ENCODE results near the gene SH3PXD2A.

The SH3PXD2A gene

DNA sequence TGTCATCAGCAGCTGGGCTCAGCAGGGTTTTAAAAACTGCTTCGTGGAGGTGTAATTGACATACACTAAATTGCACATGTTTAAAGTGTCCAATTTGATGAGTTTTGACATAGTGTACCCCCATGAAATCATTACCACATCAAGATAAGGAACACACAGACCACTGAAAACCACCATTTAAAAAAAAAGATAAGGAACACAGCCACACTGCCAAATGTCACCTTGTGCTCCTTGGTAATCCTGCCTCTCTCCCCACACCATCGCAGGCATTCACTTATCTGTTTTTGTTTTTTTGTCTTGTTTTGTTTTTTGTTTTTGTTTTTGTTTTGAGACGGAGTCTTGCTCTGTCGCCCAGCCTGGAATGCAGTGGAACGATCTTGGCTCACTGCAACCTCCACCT is 286.9 kb downstream of the SH3PXD2A start:
- Histone ChIP-seq H3K9ac (ENCODE audit: low read length) (no peak overlapping the region), H4K12ac (ENCODE audit: low read depth, low read length) (no peak overlapping the region), H3K27ac (ENCODE audit: low read depth, low read length) (no peak overlapping the region), H3K9me3 (ENCODE audit: insufficient read depth, low read depth, low read length) (peaks cover 2% of the 10 kb centered on the region), H4K8ac (ENCODE audit: low read depth, low read length) (no peak overlapping the region), H2AK5ac (ENCODE audit: low read length) (no peak overlapping the region), H3K36me3 (ENCODE audit: control insufficient read depth in 1 of 2, insufficient read depth in 2 of 2, low read length in 2 of 2) (peaks cover 0 to 2% of the 10 kb centered on the region in 2 experiments), H2BK120ac (ENCODE audit: insufficient read depth, low read length, poor library complexity) (no peak overlapping the region), H3K79me2 (ENCODE audit: control insufficient read depth, insufficient read depth, low read length, poor library complexity) (no peaks in the 10 kb centered on the region), H3K79me1 (ENCODE audit: low read length) (no peaks in the 10 kb centered on the region), H3K4me1 (ENCODE audit: control insufficient read depth in 1 of 2, insufficient read depth in 2 of 2, low read length in 2 of 2) (peaks cover 3% of the 10 kb centered on the region in 2 experiments), H3K4me2 (ENCODE audit: low read length) (no peak overlapping the region), H3K4ac (ENCODE audit: low read depth, low read length) (no peak overlapping the region), H2BK5ac (ENCODE audit: low read depth, low read length, poor library complexity) (no peak overlapping the region), H3K4me3 (ENCODE audit: low read depth, low read length) (no peak overlapping the region), H2BK12ac (ENCODE audit: low read length) (no peak overlapping the region), H3K27me3 (ENCODE audit: insufficient read depth, low read length) (no peaks in the 10 kb centered on the region), H2AFZ (ENCODE audit: insufficient read depth, low read length, poor library complexity) (no peak overlapping the region), H3K18ac (ENCODE audit: low read length) (no peak overlapping the region), H3K14ac (ENCODE audit: low read length) (no peak overlapping the region), H3K23ac (ENCODE audit: low read length) (no peak overlapping the region), H4K91ac (ENCODE audit: low read depth, low read length) (no peak overlapping the region)
- no peak for DNase-seq
- no CpG with 5 or more reads among the region's 5 CpGs for WGBS (ENCODE audit: extremely low coverage, insufficient coverage, insufficient read length)

DNA sequence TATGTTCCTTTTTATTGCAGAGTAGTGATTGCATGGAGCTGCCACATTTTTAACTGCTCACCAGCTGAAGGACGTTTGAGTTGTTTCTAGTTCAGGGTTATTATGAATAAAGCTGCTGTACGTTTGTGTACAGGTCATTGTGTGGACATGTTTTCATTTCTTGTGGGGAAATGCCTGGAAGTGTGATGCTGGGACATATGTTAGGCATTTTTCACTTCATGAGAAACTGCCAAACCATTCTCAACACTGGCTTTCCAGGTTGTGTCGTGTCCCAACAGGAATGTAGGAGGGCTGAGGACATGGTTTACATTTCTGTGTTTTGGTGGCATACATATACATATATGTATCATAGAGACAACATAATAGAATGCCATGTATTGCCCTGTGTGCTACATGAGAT is 288.8 kb downstream of the SH3PXD2A start:
- H2AFZ ChIP-seq (ENCODE audit: insufficient read depth, low read length, poor library complexity) = no peak overlapping the region
- WGBS (ENCODE audit: extremely low coverage, insufficient coverage, insufficient read length) = no CpG with 5 or more reads among the region's 3 CpGs
- no peaks in the 10 kb centered on the region for H3K36me3 ChIP-seq (ENCODE audit: control insufficient read depth in 1 of 2, insufficient read depth in 2 of 2, low read length in 2 of 2)

DNA sequence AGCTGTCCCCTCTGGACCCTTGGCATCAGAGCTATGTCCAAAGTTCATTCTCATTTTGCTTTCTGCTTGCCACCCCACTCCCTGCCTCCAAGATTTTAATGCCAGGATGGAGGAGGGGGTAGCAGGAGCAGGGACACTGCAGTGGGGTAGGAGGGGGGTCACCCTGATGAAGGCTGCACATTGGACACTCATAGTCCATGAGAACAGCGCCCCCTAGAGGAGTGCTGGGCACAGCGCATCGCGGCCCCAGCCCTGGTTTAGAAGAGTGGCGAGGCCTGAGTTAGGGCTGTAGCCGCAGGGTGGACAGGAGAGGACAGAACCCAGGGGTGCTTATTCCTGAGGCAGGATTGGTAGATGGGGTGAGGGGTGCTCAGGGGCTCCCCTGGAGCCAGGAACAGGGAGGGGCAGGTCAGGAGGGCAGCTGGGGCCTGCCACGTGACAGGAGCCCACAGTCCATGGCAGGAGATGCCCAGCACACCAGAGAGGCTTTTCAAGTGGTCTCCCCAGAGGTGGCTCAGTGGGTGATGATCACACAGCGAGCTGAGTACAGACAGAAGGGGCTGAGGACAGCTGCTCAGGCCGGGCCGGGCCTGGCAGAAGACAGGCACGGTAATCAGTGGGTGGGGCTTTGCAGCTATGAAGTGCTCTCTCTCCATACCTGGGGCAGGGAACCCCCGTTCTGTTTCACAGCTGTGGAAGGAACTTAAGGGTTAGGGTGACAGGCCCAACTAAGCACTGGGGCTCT is 290.4 kb downstream of the SH3PXD2A start:
- Histone ChIP-seq H2AFZ (ENCODE audit: insufficient read depth, low read length, poor library complexity) (no peak overlapping the region), H3K9me3 (ENCODE audit: insufficient read depth, low read depth, low read length) (peaks cover 3% of the 10 kb centered on the region), H3K14ac (ENCODE audit: low read length) (no peak overlapping the region), H3K4me1 (ENCODE audit: control insufficient read depth in 1 of 2, insufficient read depth in 2 of 2, low read length in 2 of 2) (peaks cover 3% of the 10 kb centered on the region in 2 experiments), H3K27ac (ENCODE audit: low read depth, low read length) (no peak overlapping the region), H3K9ac (ENCODE audit: low read length) (no peak overlapping the region), H2BK12ac (ENCODE audit: low read length) (no peak overlapping the region), H3K79me2 (ENCODE audit: control insufficient read depth, insufficient read depth, low read length, poor library complexity) (no peaks in the 10 kb centered on the region), H3K23ac (ENCODE audit: low read length) (no peak overlapping the region), H2AK5ac (ENCODE audit: low read length) (no peak overlapping the region), H3K4me2 (ENCODE audit: low read length) (no peak overlapping the region), H3K4ac (ENCODE audit: low read depth, low read length) (no peak overlapping the region), H3K36me3 (ENCODE audit: control insufficient read depth in 1 of 2, insufficient read depth in 2 of 2, low read length in 2 of 2) (peaks cover 0 to under 1% of the 10 kb centered on the region in 2 experiments), H2BK5ac (ENCODE audit: low read depth, low read length, poor library complexity) (no peak overlapping the region), H4K8ac (ENCODE audit: low read depth, low read length) (peak overlapping the region; percentile 34), H3K18ac (ENCODE audit: low read length) (no peak overlapping the region), H2BK120ac (ENCODE audit: insufficient read depth, low read length, poor library complexity) (no peak overlapping the region), H3K4me3 (ENCODE audit: low read depth, low read length) (no peak overlapping the region), H3K79me1 (ENCODE audit: low read length) (no peaks in the 10 kb centered on the region), H4K12ac (ENCODE audit: low read depth, low read length) (no peak overlapping the region), H3K27me3 (ENCODE audit: insufficient read depth, low read length) (no peaks in the 10 kb centered on the region), H4K91ac (ENCODE audit: low read depth, low read length) (no peak overlapping the region)
- peak; percentile 35 to 60 for DNase-seq
- WGBS (ENCODE audit: extremely low coverage, insufficient coverage, insufficient read length) = no CpG with 5 or more reads among the region's 12 CpGs

More for the DNA sequence above, 288.8 kb downstream of the SH3PXD2A start:
- Histone ChIP-seq H3K4me1 (ENCODE audit: control insufficient read depth in 1 of 2, insufficient read depth in 2 of 2, low read length in 2 of 2) (peaks cover 3% of the 10 kb centered on the region in 2 experiments), H2BK12ac (ENCODE audit: low read length) (no peak overlapping the region), H3K4me2 (ENCODE audit: low read length) (no peak overlapping the region), H2AK5ac (ENCODE audit: low read length) (no peak overlapping the region), H4K12ac (ENCODE audit: low read depth, low read length) (no peak overlapping the region), H3K27me3 (ENCODE audit: insufficient read depth, low read length) (no peaks in the 10 kb centered on the region), H3K9ac (ENCODE audit: low read length) (no peak overlapping the region), H3K14ac (ENCODE audit: low read length) (no peak overlapping the region), H2BK120ac (ENCODE audit: insufficient read depth, low read length, poor library complexity) (no peak overlapping the region), H3K27ac (ENCODE audit: low read depth, low read length) (no peak overlapping the region), H3K79me2 (ENCODE audit: control insufficient read depth, insufficient read depth, low read length, poor library complexity) (no peaks in the 10 kb centered on the region), H4K8ac (ENCODE audit: low read depth, low read length) (no peak overlapping the region), H3K23ac (ENCODE audit: low read length) (no peak overlapping the region), H3K4me3 (ENCODE audit: low read depth, low read length) (no peak overlapping the region), H3K79me1 (ENCODE audit: low read length) (no peaks in the 10 kb centered on the region), H2BK5ac (ENCODE audit: low read depth, low read length, poor library complexity) (no peak overlapping the region), H4K91ac (ENCODE audit: low read depth, low read length) (no peak overlapping the region), H3K4ac (ENCODE audit: low read depth, low read length) (no peak overlapping the region), H3K9me3 (ENCODE audit: insufficient read depth, low read depth, low read length) (peaks cover 2% of the 10 kb centered on the region), H3K18ac (ENCODE audit: low read length) (no peak overlapping the region)
- DNase-seq = peak; percentile 32 to 67

DNA sequence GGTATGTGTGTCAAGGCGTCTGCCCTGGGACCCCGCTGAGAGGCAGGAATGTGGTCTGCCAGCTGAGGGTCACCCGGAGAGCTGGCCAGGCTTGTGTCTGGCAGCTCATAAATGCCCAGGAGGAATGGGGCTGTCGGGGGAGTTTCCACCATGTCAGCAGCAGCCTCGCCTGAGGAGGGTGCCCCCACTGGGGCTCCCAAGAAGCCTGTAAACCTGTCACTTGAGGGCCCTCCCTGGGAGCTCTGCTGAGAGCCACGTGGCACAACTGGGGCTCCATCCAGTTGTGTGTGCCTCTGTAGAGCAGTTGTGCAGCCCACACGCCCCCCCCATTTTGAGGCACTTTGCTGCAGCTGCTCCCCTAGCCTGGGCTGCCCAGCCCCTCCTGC is 291.3 kb downstream of the SH3PXD2A start:
- H3K36me3 ChIP-seq (ENCODE audit: control insufficient read depth in 1 of 2, insufficient read depth in 2 of 2, low read length in 2 of 2) = peaks cover 0 to 4% of the 10 kb centered on the region in 2 experiments
- no peak overlapping the region for H4K12ac ChIP-seq (ENCODE audit: low read depth, low read length)
- H2BK5ac ChIP-seq (ENCODE audit: low read depth, low read length, poor library complexity) = no peak overlapping the region
- no peak overlapping the region for H2BK12ac ChIP-seq (ENCODE audit: low read length)
- H4K8ac ChIP-seq (ENCODE audit: low read depth, low read length) = no peak overlapping the region
- H2AFZ ChIP-seq (ENCODE audit: insufficient read depth, low read length, poor library complexity) = no peak overlapping the region
- no peak overlapping the region for H3K4me3 ChIP-seq (ENCODE audit: low read depth, low read length)
- no peak overlapping the region for H3K4me2 ChIP-seq (ENCODE audit: low read length)
- no peak overlapping the region for H3K18ac ChIP-seq (ENCODE audit: low read length)
- no peaks in the 10 kb centered on the region for H3K27me3 ChIP-seq (ENCODE audit: insufficient read depth, low read length)
- no peak overlapping the region for H3K4ac ChIP-seq (ENCODE audit: low read depth, low read length)
- no peak overlapping the region for H4K91ac ChIP-seq (ENCODE audit: low read depth, low read length)
- no CpG with 5 or more reads among the region's 7 CpGs for WGBS (ENCODE audit: extremely low coverage, insufficient coverage, insufficient read length)
- no peak for DNase-seq
- H2BK120ac ChIP-seq (ENCODE audit: insufficient read depth, low read length, poor library complexity) = no peak overlapping the region
- no peak overlapping the region for H3K27ac ChIP-seq (ENCODE audit: low read depth, low read length)
- H3K79me1 ChIP-seq (ENCODE audit: low read length) = no peaks in the 10 kb centered on the region
- no peak overlapping the region for H3K9ac ChIP-seq (ENCODE audit: low read length)
- H3K14ac ChIP-seq (ENCODE audit: low read length) = no peak overlapping the region
- H3K4me1 ChIP-seq (ENCODE audit: control insufficient read depth in 1 of 2, insufficient read depth in 2 of 2, low read length in 2 of 2) = peaks cover 0 to 3% of the 10 kb centered on the region in 2 experiments
- peaks cover 7% of the 10 kb centered on the region for H3K9me3 ChIP-seq (ENCODE audit: insufficient read depth, low read depth, low read length)
- no peak overlapping the region for H3K23ac ChIP-seq (ENCODE audit: low read length)
- H3K79me2 ChIP-seq (ENCODE audit: control insufficient read depth, insufficient read depth, low read length, poor library complexity) = no peaks in the 10 kb centered on the region
- no peak overlapping the region for H2AK5ac ChIP-seq (ENCODE audit: low read length)

Measured in trophoblast cell (in vitro differentiated cells and primary cell).